NCI-H345 treated with DMSO at 0.1 percent for 48 hours (cell line): ENCODE data around the gene HMCN1.
A peak's percentile ranks its signal among the peaks of the same experiment; 100 is the strongest.
"Not testable (repeated sequence)": the region's sequence is repeated elsewhere in the genome, so short reads cannot be mapped to it uniquely, and the experiment has no call there.

Experiments
- DNase-seq: peaks from one replicate; lab custom pipeline; 2025; ENCODE audit not compliant: unreplicated experiment; lab: John Stamatoyannopoulos, UW

Gene HMCN1

GRCh38 chr1:185846672-185847444 is 112.7 kb downstream of the HMCN1 start:
- DNase-seq = no peak

- no peak for DNase-seq
Observed at GRCh38 chr1:185849014-185849413, 114.8 kb downstream of the HMCN1 start.

DNA sequence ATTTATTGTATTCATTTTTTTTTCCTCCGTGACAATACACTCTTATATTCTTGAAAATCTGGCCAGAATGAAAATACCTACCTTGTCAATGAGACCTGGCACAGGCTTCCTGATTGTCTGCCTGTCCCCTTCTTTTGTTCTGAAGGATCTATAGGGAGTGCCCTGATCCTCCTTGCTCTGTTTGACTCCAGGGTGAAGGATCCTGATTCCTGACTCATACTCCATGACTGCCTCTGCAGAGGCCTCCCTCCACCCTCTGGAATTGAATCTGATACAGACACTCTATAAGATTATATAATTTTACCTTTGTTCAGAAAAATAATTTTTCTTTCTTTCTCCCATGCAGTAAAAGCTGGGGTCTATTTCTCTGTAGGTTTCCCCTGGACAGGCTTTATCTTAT is 116.2 kb downstream of the HMCN1 start:
- DNase-seq = no peak

GRCh38 chr1:185853739-185854138 is 119.5 kb downstream of the HMCN1 start:
- no peak for DNase-seq

- DNase-seq = no peak
Observed at GRCh38 chr1:185856482-185856881, 122.3 kb downstream of the HMCN1 start.

- no peak for DNase-seq
Observed at GRCh38 chr1:185857442-185857841, 123.3 kb downstream of the HMCN1 start.

- no peak for DNase-seq
Observed at GRCh38 chr1:185860311-185860710, 126.1 kb downstream of the HMCN1 start.

- DNase-seq = no peak
Observed at GRCh38 chr1:185860859-185861258, 126.7 kb downstream of the HMCN1 start.

DNA sequence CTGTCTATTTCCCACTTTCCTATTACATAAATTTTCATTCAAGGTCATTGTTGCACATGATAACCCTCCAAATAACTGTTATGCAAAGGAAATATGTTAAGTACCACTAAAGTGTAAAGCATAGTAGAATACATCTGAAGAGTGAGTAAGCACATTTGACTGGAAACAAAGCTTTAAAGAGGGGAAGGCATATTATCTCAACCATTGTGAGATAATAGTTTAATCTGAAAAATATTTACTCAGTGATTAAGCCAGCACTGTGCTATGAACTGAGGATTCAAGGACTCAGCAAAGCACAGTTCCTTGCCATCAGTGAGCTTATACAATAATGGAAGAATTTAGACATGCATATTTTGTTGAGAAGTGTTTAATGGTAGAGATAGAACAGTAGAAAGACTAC is 127.4 kb downstream of the HMCN1 start:
- peak; percentile 22 for DNase-seq

GRCh38 chr1:185862235-185862634 is 128.0 kb downstream of the HMCN1 start:
- DNase-seq = no peak

GRCh38 chr1:185864331-185864730 is 130.1 kb downstream of the HMCN1 start:
- DNase-seq = no peak

GRCh38 chr1:185864889-185865517 is 130.8 kb downstream of the HMCN1 start:
- no peak for DNase-seq

GRCh38 chr1:185869590-185869989 is 135.4 kb downstream of the HMCN1 start:
- no peak for DNase-seq

GRCh38 chr1:185871627-185872150 is 137.5 kb downstream of the HMCN1 start:
- no peak for DNase-seq

DNA sequence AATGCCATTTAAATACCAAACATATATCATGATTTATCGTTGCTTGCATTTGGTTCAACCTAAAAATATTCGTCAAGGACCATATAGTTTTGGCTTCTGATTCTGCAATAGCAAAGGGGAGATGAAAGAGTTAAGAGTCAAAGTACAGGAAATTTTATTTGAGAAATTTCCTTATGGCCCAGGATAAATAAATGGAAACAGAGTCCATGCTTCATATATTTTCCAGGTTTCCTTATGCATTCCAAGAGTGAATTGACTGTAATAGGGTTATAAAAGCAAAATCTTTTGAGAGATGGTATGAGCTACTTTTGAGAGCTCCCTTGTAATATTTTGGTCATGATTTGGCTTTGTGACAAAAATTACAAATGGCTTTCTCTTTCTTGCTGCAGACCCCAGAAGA is 140.1 kb downstream of the HMCN1 start:
- DNase-seq = no peak

DNA sequence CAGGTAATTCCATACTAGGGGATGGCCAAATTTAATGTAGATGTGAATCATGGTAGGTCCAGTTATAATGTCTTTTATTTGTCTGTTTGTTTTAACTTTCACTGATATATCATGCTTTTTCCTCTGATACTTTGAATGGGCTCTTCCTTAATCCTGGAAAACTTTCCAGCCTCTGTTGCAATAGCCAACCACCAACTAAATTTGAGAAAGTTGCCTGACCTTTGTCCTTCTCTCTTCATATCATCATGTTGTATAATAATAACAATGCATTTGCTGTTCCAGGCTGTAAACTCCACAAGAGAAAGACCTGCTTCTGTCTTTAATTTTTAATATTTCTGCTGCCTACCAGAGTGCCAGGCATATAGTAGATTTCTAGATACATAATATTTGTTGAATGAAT is 146.1 kb downstream of the HMCN1 start:
- no peak for DNase-seq

GRCh38 chr1:185880779-185881333 is 146.7 kb downstream of the HMCN1 start:
- no peak for DNase-seq

DNA sequence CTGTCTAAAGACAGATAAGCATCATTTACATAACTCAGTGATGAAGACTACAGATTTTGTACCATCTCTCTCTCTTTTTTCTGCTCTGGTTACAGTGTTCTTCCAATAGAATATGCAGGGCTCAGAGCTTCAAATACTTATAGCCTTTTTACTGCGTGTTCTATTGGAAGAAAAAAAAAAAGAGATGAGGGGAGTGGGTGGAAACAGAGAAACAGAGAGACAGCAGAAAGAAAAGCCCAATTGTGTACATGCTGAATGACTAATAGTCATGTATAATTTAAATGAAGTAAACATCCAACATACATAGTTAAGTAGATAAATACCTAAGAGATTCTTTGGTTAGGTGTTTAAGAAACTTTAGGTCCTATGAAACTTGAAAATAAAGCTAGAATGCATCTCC is 151.9 kb downstream of the HMCN1 start:
- DNase-seq = no peak

- DNase-seq = no peak
Observed at GRCh38 chr1:185886671-185887070, 152.5 kb downstream of the HMCN1 start.

- DNase-seq = not testable (repeated sequence)
Observed at GRCh38 chr1:185892831-185893403, 158.7 kb downstream of the HMCN1 start.

DNA sequence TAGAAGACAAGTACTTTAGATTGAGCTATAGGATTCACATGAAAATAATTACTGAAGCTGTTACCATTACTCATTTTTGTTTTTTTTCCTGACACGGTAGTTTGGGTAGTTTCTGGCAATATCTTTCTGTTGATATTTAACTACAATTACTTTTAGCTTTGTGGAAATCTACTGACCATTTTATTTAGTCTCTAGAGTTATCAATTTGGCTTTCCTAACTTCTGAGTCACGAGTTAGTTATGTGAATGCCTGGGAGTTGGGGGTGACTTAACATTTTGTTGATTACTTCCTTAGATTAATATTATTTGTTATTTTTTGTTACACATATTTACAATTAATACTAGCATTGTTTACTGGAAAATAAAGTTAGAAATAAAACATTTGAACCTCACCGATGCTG is 160.6 kb downstream of the HMCN1 start:
- DNase-seq = no peak
